Thyroid gland (tissue), 4 donors: ENCODE results near the gene RPL18. TPM values are rescaled to one million over a fixed set of nuclear protein-coding genes. Genes with fewer than 3 reads are reported as not detected.

ENCODE experiments used
- DNase-seq, 2 donors: peaks; one replicate each; pipeline ENCODE4 v3.0.0-alpha.2; 2019
- H3K27ac ChIP-seq, 3 donors: fragments of 200-600 bp; sonication (generic); 1 replicate in 2 of 3; 2 replicates in 1 of 3; pipeline ENCODE4 v1.5.1; 2016 to 2019; ENCODE audit warnings: mild to moderate bottlenecking in 1 of 3, moderate library complexity in 1 of 3
- H3K27me3 ChIP-seq: fragments of 200-600 bp; sonication (generic); one replicate; pipeline ENCODE4 v1.5.1; 2019
- H3K36me3 ChIP-seq, 2 donors: fragments of 200-600 bp; sonication (generic); one replicate each; pipeline ENCODE4 v1.5.1; 2016 to 2019
- H3K4me1 ChIP-seq, 2 donors: fragments of 200-600 bp; sonication (generic); one replicate each; pipeline ENCODE4 v1.5.1; 2017 to 2019
- H3K4me3 ChIP-seq, 3 donors: fragments of 200-600 bp; sonication (generic); replicated peaks in 1 of 3; 1 replicate in 2 of 3; 2 replicates in 1 of 3; pipeline ENCODE4 v1.5.1; 2016; ENCODE audit warnings: mild to moderate bottlenecking in 1 of 3
- H3K9me3 ChIP-seq: fragments of 200-600 bp; sonication (generic); one replicate; pipeline ENCODE4 v1.5.1; 2017
- POLR2A ChIP-seq, 2 donors: fragments of 450-650 bp; IDR thresholded peaks; one replicate each; pipeline ENCODE4 v1.6.1; 2017; ENCODE audit warnings: antibody characterized with exemption in 2 of 2, mild to moderate bottlenecking in 2 of 2, moderate library complexity in 1 of 2
- WGBS, 2 donors: methylation state at CpG; one replicate each; pipeline ENCODE4 v1.1.5; 2017; 5-methylcytosine and 5-hydroxymethylcytosine counted together
- intact Hi-C: fragments of 100-400 bp; cut with DNase I; formaldehyde crosslinking; loops from one replicate; pipeline ENCODE4 v1.15.1; 2023
- total RNA-seq, 4 donors: library from RNA; depleted of rRNA; stranded (reverse); fragments of >200 nt; gene quantifications; one replicate each; pipeline ENCODE4 v1.2.3, GENCODE V29; 2016
- TF ChIP-seq, protein P1 (sequence below), 6 experiments: fragments of 200-600 bp in 3 of 6; fragments of 450-650 bp in 3 of 6; sonication (generic) in 3 of 6; IDR thresholded peaks; one replicate each; pipeline ENCODE4 v1.5.1; 2016 to 2019; ENCODE audit warnings: antibody characterized with exemption in 6 of 6, mild to moderate bottlenecking in 2 of 6, inconsistent platforms in 1 of 6, moderate library complexity in 1 of 6

The RPL18 gene
- total RNA-seq, 4 donors from 2014 or later, result 1,845 to 2,426 (median 1,951) TPM

DNA sequence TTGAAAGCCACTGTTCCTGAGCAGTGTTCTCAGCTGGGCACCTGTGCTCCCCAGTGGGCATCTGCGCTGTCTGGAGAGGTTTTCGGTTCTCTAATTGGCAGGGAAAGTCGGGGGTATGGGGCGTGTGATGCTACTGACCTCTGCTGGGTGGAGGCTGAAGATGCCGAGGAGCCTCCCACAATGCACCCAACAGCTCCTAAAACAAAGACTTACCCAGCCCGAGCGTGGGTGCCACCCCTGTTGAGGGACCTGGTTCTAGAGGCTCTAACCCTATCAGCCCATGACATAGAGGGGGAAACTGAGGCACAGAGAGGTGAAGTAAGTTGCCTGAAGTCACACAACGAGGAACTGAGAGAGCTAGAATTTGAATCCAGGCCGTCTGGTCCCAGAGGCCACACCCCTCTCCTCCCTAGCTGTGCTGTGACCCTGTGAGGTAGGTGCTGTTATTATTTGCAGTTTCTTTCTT is 10.1 kb downstream of the RPL18 start:
- Histone ChIP-seq H3K27ac (no peak overlapping the region), H3K27me3 (no peaks in the 10 kb centered on the region), H3K4me3 (no peak overlapping the region), H3K9me3 (no peaks in the 10 kb centered on the region), H3K36me3 (no peaks in the 10 kb centered on the region), H3K4me1 (no peaks in the 10 kb centered on the region)
- DNase-seq, result no peak
- WGBS, 2 donors, result 21 to 28% methylated on average over 9 of the region's 9 CpGs
- TF ChIP-seq, protein P1, sequence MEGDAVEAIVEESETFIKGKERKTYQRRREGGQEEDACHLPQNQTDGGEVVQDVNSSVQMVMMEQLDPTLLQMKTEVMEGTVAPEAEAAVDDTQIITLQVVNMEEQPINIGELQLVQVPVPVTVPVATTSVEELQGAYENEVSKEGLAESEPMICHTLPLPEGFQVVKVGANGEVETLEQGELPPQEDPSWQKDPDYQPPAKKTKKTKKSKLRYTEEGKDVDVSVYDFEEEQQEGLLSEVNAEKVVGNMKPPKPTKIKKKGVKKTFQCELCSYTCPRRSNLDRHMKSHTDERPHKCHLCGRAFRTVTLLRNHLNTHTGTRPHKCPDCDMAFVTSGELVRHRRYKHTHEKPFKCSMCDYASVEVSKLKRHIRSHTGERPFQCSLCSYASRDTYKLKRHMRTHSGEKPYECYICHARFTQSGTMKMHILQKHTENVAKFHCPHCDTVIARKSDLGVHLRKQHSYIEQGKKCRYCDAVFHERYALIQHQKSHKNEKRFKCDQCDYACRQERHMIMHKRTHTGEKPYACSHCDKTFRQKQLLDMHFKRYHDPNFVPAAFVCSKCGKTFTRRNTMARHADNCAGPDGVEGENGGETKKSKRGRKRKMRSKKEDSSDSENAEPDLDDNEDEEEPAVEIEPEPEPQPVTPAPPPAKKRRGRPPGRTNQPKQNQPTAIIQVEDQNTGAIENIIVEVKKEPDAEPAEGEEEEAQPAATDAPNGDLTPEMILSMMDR (IDR thresholded peaks at IDR 0.05), result peak in 1 of 6 experiments; percentile 26
- TF ChIP-seq POLR2A (IDR thresholded peaks at IDR 0.05), result no peak
- intact Hi-C loops, result no loop called here

DNA sequence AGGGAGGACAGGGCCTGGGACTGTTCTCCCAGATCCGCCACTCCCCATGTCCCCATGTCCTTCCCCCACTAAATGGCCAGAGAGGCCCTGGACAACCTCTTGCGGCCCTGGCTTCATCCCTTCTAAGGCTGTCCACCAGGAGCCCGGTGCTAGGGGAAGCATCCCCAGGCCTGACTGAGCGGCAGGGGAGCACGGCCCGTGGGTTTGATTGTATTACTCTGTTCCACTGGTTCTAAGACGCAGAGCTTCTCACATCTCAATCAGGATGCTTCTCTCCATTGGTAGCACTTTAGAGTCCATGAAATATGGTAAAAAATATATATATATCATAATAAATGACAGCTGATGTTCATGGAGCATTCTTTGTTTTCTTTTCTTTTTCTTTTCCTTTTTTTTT is 11.6 kb downstream of the RPL18 start:
- no peak for DNase-seq
- Histone ChIP-seq H3K4me1 (no peaks in the 10 kb centered on the region), H3K27ac (no peak overlapping the region), H3K4me3 (no peak overlapping the region), H3K36me3 (no peaks in the 10 kb centered on the region), H3K9me3 (no peaks in the 10 kb centered on the region), H3K27me3 (no peaks in the 10 kb centered on the region)
- WGBS, 2 donors, result 79 to 93% methylated on average over 7 of the region's 7 CpGs
- intact Hi-C loops, result no loop called here
- TF ChIP-seq, protein P1 (IDR thresholded peaks at IDR 0.05), result no peak
- no peak for TF ChIP-seq POLR2A (IDR thresholded peaks at IDR 0.05)

DNA sequence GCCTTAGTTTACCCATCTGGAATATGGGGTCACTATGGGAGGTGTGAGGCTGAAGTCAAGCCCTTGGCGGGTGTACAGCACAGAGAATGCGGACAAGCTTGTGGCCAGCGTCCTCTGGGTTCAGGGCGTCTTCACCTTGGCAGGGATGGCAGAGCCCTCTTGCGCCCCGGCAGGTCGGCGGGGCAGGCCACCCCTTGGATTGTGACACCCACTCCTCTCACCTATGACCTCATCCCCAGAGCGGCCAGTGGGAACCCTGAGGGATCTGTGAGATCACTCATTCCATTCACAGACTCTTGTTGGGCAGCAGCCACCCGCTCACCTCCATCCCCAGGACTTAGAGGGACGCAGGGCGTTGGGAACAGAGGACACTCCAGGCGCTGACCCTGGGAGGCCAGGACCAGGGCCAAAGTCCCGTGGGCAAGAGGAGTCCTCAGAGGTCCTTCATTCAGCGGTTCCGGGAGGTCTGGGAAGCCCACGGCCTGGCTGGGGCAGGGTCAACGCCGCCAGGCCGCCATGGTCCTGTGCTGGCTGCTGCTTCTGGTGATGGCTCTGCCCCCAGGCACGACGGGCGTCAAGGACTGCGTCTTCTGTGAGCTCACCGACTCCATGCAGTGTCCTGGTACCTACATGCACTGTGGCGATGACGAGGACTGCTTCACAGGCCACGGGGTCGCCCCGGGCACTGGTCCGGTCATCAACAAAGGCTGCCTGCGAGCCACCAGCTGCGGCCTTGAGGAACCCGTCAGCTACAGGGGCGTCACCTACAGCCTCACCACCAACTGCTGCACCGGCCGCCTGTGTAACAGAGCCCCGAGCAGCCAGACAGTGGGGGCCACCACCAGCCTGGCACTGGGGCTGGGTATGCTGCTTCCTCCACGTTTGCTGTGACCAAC is 12.3 kb downstream of the RPL18 start, which contains the start of gene SPACA4:
Gene SPACA4, plus strand, starts transcription at position 280 of the 896 bp plus-strand sequence. Its CDS starts 237 bp downstream, at position 517.
- no peak for DNase-seq
- intact Hi-C loops, result no loop called here
- no peaks in the 10 kb centered on the region for H3K4me1 ChIP-seq
- H3K36me3 ChIP-seq, result no peaks in the 10 kb centered on the region
- H3K27me3 ChIP-seq, result no peaks in the 10 kb centered on the region
- TF ChIP-seq POLR2A (IDR thresholded peaks at IDR 0.05), result no peak
- TF ChIP-seq, protein P1 (IDR thresholded peaks at IDR 0.05), result no peak
- WGBS, 2 donors, result 91 to 92% methylated on average over 16 to 25 of the region's 39 CpGs
- H3K9me3 ChIP-seq, result no peaks in the 10 kb centered on the region
- no peak within 1 kb of the TSS for H3K4me3 ChIP-seq
- no peak within 1 kb of the TSS for H3K27ac ChIP-seq

DNA sequence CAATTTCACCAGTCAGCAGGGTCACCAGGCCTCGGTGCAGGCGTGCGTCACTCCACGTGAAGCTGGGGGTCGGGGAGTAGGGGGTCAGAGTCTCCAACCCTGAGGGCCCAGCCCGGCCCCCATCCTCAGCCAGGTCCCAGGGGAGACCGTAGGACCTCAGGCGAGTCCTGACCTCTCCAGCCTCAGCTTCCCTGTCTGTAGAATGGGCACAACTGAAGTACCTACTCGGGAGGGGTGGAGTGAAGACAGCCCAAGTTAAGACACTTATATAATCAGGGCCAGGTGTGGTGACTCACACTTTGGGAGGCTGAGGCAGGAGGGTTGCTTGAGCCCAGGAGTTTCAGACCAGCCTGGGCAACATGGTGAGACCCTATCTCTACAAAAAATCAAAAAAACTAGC is 15.1 kb downstream of the RPL18 start:
- TF ChIP-seq, protein P1 (IDR thresholded peaks at IDR 0.05), result no peak
- TF ChIP-seq POLR2A (IDR thresholded peaks at IDR 0.05), result no peak
- DNase-seq, result no peak
- Histone ChIP-seq H3K4me1 (no peaks in the 10 kb centered on the region), H3K27me3 (no peaks in the 10 kb centered on the region), H3K27ac (no peak overlapping the region), H3K9me3 (no peaks in the 10 kb centered on the region), H3K4me3 (no peak overlapping the region), H3K36me3 (no peaks in the 10 kb centered on the region)
- intact Hi-C loops, result no loop called here
- WGBS, 2 donors, result 87 to 89% methylated on average over 7 to 9 of the region's 9 CpGs

DNA sequence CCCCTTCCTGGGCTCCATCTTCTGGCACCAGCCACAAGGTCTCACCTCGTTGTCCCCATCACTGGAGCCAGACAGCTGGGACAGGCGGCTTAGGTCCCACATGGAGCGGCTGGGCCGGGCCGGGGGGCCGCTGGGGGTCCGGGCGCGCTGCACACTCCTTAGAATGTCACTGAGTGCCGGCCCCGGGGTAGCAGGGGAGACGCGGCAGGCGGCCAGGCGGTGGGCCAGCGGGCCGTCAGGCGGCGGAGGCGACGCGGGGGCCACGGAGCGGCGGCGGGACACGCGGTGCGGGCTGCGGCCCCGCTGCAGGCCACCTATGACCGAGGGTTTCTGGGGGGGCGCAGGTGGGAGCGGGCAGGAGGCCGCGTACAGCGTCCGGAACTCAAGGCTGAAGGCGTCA is 15.5 kb downstream of the RPL18 start:
- TF ChIP-seq POLR2A (IDR thresholded peaks at IDR 0.05), result no peak
- TF ChIP-seq, protein P1 (IDR thresholded peaks at IDR 0.05), result no peak
- H3K4me3 ChIP-seq, result no peak overlapping the region
- H3K4me1 ChIP-seq, result no peaks in the 10 kb centered on the region
- WGBS, 2 donors, result 87 to 98% methylated on average over 22 to 34 of the region's 39 CpGs
- intact Hi-C loops, result no loop called here
- no peaks in the 10 kb centered on the region for H3K27me3 ChIP-seq
- H3K36me3 ChIP-seq, result no peaks in the 10 kb centered on the region
- no peak for DNase-seq
- H3K27ac ChIP-seq, result no peak overlapping the region
- H3K9me3 ChIP-seq, result no peaks in the 10 kb centered on the region
